C4-2B (cell line): Measurements from ENCODE around the gene INTS12.
A peak's percentile ranks its signal among the peaks of the same experiment; 100 is the strongest.
"Not testable (repeated sequence)": the region's sequence is repeated elsewhere in the genome, so short reads cannot be mapped to it uniquely, and the experiment has no call there.

Experiments used
- H3K27ac ChIP-seq: fragments of 450-650 bp; 2 replicates; pipeline ENCODE4 v1.5.1; 2017
- ZFX ChIP-seq: fragments of 450-650 bp; IDR thresholded peaks from 2 replicates; pipeline ENCODE4 v1.6.1; 2017
- TF ChIP-seq, protein P1 (sequence below): fragments of 450-650 bp; conservative IDR thresholded peaks from 2 replicates; pipeline ENCODE4 v1.5.1; 2017; ENCODE audit warnings: mild to moderate bottlenecking

Gene INTS12, protein sequence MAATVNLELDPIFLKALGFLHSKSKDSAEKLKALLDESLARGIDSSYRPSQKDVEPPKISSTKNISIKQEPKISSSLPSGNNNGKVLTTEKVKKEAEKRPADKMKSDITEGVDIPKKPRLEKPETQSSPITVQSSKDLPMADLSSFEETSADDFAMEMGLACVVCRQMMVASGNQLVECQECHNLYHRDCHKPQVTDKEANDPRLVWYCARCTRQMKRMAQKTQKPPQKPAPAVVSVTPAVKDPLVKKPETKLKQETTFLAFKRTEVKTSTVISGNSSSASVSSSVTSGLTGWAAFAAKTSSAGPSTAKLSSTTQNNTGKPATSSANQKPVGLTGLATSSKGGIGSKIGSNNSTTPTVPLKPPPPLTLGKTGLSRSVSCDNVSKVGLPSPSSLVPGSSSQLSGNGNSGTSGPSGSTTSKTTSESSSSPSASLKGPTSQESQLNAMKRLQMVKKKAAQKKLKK

DNA sequence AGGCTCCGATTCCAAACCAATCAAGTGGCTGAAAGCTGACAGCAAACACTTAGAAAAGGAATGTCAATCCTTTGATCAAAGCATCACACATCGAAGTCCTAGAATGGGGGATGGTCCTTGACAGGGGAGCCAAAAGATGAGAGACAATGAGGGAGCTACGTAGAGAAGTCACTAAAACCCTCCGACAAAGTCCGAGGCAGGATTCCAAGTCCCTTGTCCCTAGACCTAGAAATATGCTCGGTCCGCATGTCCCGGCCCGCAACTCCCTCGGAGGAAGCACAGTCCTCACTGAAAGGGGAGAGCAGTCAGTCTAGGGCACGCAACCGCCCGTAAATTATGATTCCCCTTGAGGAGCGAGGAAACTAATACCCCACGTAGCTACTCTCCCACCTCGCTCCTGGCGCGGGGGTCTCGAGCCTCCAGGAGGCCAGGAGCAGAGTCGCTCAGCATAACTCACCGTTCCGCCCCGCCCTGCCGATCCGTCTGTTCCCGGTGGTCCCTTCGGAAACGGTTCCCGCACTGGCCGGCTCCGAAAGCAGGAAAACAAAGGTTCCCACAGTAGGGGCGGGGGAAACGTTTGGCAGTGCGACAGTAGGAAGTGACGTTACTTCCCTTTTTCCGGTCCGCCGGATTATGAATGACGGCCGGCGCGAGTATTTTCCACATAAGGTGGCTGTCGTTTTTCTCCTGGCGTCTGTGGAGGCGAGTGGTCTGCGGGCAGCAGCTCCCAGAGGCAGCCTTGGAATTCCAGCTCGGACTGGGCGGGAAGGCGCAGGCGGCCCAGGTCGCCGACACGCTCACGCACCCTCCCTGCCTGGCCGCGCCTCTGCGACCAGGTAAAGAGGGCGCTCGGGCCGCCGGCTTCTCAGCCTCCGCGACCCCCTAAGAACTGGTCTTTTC, at the start of gene INTS12, which contains the start of gene GSTCD:
TSS of gene INTS12 (minus strand) at position 509 of the 900 bp plus-strand sequence. CDS start 8,684 bp downstream, outside the sequence.
TSS of gene GSTCD (plus strand) at position 604 of the 900 bp plus-strand sequence. CDS start 8,830 bp downstream, outside the sequence.
- H3K27ac ChIP-seq, result peak within 1 kb of the TSS; percentile 79
- TF ChIP-seq, protein P1, sequence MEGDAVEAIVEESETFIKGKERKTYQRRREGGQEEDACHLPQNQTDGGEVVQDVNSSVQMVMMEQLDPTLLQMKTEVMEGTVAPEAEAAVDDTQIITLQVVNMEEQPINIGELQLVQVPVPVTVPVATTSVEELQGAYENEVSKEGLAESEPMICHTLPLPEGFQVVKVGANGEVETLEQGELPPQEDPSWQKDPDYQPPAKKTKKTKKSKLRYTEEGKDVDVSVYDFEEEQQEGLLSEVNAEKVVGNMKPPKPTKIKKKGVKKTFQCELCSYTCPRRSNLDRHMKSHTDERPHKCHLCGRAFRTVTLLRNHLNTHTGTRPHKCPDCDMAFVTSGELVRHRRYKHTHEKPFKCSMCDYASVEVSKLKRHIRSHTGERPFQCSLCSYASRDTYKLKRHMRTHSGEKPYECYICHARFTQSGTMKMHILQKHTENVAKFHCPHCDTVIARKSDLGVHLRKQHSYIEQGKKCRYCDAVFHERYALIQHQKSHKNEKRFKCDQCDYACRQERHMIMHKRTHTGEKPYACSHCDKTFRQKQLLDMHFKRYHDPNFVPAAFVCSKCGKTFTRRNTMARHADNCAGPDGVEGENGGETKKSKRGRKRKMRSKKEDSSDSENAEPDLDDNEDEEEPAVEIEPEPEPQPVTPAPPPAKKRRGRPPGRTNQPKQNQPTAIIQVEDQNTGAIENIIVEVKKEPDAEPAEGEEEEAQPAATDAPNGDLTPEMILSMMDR, result no peak
- peak; percentile 32; the same call in 1 of the 2 replicates for TF ChIP-seq ZFX

DNA sequence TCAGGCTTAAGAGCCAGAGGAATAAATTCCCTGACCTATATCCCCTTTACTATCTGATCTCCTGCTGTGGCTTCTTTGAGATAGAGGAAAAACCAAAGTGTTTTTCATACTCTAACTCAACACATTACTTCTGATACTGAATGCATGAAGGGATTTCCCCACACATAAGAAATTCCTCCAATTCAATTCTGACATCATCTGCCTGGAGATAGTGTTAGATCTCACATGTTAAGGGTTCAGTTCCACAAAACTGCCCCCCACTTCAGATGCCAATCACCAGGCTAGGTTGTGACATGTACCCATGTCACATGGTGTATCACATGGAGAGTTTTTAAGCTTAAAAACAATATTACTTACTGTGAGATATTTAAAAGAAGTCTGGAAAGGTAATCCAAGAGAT, 46.9 kb upstream of the INTS12 start:
- TF ChIP-seq ZFX, result no peak
- TF ChIP-seq, protein P1, result no peak
- H3K27ac ChIP-seq, result no peak overlapping the region

DNA sequence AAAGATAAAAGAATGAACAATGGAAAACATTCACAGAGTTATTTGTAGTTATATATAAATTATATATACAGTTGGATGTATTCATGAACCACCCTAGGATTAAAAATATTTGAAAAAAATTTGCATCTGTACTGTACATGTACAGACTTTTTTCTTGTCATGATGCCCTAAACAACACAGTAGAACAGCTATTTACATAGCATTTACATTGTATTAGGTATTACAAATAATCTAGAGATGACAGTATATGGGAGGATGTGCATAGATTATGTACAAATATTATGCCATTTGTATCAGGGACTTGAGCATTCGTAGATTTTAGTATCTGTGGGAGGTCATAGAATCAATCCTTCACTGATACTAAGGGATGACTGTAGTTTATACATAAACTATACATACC, 44.9 kb upstream of the INTS12 start:
- TF ChIP-seq ZFX, result no peak
- TF ChIP-seq, protein P1, result no peak
- no peak overlapping the region for H3K27ac ChIP-seq

DNA sequence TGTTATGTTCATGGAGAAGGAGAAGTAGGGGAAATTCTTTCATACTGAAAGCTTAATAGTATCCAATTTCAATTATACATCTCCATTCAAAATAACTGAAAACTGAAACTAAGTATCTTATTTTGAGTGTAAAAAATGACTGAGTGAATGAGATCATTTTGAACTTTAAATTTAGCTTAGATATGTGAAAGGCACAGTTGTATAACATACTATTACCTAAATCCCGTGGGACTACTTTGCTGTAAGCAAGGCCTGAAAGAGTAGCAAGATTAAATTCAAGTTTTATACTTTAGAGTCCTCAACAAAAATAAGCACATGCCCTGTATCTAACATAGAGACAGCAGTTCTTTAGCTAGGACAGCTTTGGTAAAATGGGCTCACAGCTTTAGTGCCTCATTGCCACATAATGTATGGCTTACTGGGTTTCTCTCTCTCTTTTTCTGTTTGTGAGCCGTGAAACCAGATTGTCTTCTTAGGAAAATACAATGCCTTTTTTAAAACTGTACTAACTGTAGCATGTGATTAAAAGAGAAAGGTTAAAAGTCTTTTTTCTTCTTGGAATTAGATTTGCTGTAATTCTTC, 43.3 kb upstream of the INTS12 start:
- TF ChIP-seq, protein P1, result no peak
- H3K27ac ChIP-seq, result no peak overlapping the region

DNA sequence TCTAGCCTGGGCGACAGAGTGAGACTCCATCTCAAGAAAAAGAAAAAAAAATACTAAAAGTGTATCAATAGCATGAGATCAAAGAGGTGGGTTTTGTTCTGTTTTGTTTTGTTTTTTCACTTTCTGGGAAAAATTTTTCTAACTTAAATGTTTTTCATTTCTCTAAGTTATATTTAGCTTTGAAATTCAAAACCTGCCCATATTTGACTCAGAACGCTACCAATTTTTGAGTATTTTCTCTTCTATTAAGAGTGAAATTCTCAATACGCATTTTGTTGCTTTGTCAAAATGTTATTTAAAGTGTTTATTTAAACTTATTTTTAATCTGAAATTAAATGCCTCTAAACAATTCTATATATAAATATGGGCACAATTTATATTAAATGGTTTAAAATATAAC, 39.7 kb upstream of the INTS12 start:
- H3K27ac ChIP-seq, result no peak overlapping the region
- TF ChIP-seq ZFX, result no peak
- TF ChIP-seq, protein P1, result no peak

DNA sequence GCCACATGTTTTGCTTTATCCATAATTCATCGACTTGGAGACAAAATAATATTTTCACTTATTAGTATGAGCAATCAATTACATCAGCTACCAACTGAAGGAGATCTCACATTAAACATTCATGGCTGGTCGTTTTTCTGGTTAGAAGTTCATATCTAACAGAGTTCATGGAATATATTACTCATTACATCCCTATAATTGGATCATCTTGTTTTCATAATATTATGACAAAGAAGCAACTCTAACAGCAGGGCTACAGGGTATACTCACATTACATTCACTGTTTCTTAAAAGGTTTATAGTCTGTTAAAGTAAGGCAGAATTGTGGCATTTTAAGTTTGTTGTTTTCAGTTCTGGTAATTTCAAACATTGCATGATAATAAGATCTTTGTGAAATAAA, 33.1 kb upstream of the INTS12 start:
- no peak for TF ChIP-seq ZFX
- TF ChIP-seq, protein P1, result no peak

DNA sequence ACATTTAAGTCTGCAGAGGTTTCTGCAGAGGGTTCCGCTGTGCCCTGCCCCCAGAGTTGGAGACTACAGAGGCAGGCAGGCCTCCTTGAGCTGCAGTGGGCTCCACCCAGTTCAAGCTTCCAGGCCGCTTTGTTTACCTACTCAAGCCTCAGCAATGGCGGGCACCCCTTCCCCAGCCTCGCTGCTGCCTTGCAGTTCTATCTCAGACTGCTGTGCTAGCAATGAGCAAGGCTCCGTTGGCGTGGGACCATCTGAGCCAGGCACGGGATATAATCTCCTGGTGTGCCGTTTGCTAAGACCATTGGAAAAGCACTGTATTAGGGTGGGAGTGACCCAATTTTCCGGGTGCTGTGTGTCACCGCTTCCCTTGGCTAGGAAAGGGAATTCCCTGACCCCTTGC, 26.7 kb upstream of the INTS12 start:
- not testable (repeated sequence) for H3K27ac ChIP-seq

More for the DNA sequence above, 33.1 kb upstream of the INTS12 start:
- no peak overlapping the region for H3K27ac ChIP-seq

DNA sequence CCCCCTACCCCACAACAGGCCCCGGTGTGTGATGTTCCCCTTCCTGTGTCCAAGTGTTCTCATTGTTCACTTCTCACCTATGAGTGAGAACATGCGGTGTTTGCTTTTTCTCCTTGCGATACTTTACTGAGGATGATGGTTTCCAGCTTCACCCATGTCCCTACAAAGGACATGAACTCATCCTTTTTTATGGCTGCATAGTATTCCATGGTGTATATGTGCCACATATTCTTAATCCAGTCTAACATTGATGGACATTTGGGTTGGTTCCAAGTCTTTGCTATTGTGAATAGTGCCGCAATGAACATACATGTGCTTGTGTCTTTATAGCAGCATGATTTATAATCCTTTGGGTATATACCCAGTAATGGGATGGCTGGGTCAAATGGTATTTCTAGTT, 21.4 kb upstream of the INTS12 start:
- not testable (repeated sequence) for H3K27ac ChIP-seq
